SIG-M5 (cell line): ENCODE results near the gene EIF5A.
"Not testable (repeated sequence)": the region's sequence is repeated elsewhere in the genome, so short reads cannot be mapped to it uniquely, and the experiment has no call there.

ENCODE experiments used
- DNase-seq: peaks from one replicate; lab custom pipeline; 2025; lab: John Stamatoyannopoulos, UW

The EIF5A gene

GRCh38 chr17:7332600-7333069 lies 25.2 kb downstream of the EIF5A start:
- DNase-seq, result not testable (repeated sequence)

GRCh38 chr17:7334938-7335538 lies 27.6 kb downstream of the EIF5A start:
- DNase-seq, result no peak

GRCh38 chr17:7335765-7336164 lies 28.3 kb downstream of the EIF5A start:
- not testable (repeated sequence) for DNase-seq

DNA sequence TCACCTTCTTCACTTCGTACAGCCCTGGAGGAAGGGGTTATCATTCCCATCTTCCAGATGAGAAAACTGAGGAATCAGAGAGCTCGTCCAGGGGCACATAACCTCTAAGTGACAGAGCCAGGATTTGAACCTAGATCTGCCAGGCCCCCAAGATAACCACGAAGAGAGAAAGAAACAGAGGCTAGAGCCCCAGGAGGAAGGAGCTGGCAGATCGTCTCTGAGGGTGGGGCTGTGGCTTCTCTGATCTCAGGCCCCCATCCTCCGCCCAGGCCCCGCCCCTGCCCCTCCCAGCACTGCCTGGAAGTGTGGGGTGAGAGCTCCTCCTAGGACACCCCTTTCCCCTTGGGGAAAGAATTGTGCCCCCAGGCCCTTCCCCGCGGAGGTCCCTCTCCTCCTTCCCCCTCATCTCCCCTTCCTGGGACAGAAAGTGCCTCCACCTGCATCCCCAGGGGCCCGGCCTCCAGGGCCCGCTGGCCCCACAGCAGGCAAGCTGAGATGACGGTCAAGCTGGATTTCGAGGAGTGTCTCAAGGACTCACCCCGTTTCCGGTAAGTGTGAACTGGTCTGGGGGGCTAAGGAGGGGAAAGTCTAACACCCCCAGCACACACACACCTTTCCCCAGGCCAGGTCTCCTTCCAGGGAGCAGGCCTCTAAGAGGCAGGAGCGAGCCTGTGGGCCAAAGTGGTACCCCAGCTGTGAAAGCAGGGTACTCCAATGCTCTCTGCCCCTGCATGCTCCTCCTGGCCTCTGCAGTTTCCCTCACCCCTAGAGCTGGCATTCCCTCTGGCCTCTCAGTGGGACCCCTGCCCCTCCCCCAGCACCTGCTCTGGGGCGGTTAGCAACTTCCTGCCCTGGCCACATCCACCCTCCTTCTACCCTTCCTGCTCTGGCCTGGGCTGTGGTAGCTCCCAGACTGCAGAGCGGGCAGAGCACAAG lies 29.1 kb downstream of the EIF5A start, which contains the start of gene ACAP1:
Gene ACAP1 (plus strand): TSS at position 290 of the 936 bp plus-strand sequence. CDS start 206 bp downstream, at position 496.
- DNase-seq, result no peak

DNA sequence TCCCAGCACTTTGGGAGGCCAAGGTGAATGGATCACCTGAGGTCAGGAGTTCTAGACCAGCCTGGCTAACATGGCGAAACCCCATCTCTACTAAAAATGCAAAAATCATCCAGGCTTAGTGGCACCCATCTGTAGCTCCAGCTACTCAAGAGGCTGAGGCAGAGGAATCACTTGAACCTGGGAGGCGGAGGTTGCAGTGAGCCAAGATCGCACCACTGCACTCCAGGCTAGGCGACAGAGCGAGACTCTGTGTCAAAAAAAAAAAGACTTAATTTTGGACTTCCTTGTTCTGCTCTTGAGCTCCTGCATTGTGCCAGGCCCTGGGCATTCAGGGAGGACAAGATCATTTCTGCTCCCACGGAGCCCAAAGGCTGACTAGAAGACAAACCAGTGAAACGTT lies 30.2 kb downstream of the EIF5A start:
- not testable (repeated sequence) for DNase-seq

DNA sequence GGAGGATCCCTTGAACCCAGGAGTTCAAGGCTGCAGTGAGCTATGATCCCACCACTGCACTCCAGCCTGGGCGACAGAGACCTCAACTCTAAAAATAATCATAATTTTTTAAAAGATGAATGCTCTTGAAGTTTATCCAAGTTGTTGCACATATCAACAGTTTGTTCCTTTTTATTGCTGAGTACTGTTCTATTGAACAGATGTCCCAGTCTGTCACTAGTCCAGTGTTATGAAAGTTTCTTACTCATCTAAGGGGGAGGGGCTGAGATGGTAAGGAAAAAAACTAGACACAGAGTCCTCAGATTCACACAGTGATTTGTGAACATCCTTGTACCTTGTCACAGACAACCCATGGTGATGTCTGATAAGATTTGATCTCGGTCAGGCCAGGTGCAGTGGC lies 32.8 kb downstream of the EIF5A start:
- DNase-seq, result no peak

DNA sequence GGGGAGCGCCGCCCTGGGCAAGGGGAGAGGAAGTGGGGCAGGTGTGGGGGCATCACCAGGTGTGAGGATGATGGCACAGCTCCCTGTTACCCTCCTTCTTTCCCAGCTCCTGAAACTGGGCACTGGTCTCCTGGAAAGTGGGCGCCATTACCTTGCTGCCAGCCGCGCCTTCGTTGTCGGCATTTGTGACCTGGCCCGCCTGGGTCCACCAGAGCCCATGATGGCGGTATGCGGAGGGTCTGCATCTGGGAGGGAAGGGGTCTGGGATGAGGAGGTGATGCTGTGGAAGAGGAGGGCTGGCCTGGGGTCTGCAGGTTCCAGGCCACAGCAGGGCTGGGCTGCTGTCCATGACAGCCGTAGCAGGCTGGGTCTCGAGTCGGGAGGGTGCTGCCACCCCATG lies 34.4 kb downstream of the EIF5A start:
- DNase-seq, result no peak

DNA sequence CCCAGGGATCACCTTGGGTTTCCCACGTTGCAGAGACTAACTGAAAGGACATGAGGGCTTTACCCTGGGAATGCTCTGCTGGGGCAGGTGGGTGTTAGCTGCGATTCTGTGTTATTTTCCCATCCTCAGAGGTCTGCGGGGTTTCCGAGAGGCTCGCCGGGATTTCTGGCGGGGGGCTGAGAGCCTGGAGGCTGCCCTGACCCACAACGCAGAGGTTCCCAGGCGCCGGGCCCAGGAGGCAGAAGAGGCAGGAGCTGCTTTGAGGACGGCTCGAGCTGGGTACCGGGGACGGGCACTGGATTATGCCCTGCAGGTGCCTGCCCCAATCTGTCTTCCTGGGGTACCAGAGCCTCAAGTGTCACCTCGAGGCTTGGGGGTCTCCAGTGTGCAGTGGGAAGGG lies 35.8 kb downstream of the EIF5A start:
- DNase-seq, result no peak

- DNase-seq, result no peak
These were observed 39.6 kb downstream of the EIF5A start for GRCh38 chr17:7346761-7347614.

GRCh38 chr17:7347630-7348477 lies 40.4 kb downstream of the EIF5A start:
- DNase-seq, result no peak

DNA sequence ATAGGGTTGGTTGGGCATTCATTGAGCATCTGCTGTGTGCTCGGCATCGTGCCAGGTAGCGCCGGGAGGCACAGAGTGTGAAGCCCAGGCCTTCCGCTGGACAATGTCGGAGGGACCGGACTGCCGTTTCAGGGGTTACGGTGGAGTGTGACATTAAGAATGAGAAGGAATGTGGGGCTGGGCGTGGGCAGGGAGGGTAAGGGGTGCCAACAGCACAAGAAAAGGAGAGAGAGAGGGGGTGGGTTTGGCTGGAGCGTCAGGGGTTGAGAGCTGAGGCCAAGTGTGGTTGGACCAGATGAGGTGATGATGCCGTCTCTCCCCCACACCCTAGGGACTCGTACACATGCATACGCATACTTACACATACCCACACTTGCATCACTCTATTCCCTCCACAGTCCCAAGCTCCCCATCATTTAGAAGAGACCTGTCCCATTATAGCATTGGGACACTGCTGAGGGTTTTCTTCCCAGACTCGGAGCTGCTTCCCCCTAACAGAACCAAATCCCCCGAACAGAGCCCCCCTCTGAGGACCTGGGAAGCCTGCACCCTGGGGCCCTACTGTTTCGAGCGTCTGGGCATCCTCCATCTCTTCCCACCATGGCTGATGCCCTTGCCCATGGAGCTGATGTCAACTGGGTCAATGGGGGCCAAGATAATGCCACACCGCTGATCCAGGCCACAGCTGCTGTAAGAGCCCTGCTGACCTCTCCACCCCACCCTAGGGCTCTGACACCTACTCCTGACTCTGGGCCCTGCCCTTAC lies 41.2 kb downstream of the EIF5A start:
- DNase-seq, result no peak

- DNase-seq, result no peak
These were observed 44.5 kb downstream of the EIF5A start, which contains the start of gene KCTD11 for GRCh38 chr17:7351665-7352502. TSS of gene KCTD11 (plus strand) at chr17:7352162.

- DNase-seq, result no peak
These were observed 45.1 kb downstream of the EIF5A start for GRCh38 chr17:7352503-7352889.

DNA sequence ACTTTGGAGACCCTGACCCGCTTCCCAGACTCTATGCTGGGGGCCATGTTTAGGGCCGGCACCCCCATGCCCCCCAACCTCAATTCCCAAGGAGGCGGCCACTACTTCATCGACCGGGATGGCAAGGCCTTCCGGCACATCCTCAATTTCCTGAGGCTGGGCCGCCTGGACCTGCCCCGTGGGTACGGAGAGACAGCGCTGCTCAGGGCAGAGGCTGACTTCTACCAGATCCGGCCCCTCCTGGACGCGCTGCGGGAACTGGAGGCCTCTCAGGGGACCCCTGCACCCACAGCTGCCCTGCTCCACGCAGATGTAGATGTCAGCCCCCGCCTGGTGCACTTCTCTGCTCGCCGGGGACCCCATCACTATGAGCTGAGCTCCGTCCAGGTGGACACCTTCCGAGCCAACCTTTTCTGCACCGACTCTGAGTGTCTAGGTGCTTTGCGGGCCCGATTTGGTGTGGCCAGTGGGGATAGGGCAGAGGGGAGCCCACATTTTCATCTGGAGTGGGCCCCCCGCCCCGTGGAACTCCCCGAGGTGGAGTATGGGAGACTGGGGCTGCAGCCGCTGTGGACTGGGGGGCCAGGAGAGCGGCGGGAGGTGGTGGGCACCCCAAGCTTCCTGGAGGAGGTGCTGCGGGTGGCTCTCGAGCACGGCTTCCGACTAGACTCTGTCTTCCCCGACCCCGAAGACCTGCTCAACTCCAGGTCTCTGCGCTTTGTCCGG lies 45.6 kb downstream of the EIF5A start:
- no peak for DNase-seq

DNA sequence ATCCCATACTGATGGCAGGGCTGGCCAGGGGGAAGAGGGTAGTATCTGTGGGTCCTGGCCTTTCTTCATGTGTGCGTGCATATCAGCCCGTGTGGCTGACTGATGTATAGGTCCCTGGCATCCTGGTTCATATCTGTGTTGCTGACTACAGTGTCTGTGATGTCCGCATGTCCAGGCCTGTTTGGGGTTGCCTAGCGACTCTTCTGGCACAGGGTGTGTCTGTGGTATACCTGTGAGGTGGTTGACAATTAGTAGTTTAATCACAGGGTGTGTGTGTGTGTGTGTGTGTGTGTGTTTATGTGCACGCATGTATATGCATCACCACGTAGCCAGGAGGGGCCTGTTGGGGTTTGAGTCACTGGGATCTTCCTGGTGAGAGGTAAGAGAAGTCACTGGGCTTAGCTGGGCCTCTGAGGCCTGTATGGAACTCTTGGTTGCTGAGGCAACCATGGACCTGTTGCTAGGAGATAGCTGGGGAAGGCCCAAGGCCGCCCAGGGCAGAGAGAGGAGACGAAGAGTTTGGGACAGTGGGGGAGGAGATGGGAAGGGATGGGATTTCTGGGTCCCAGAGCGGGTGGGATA lies 46.9 kb downstream of the EIF5A start:
- no peak for DNase-seq

DNA sequence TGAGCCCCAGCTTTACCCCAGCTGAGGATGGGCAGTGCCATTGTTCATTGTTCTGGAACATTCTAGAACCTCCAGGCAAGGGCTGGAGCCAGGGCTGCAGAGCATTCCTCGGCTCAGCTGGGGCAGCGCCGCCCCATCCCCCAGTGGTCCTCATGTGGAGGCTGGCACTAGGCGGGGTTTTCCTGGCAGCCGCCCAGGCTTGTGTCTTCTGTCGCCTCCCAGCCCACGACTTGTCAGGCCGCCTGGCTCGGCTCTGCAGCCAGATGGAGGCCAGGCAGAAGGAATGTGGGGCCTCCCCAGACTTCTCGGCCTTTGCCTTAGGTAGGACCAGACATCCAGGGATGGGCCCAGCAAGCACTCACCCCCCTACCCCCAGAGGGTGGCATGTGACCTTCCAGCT lies 47.6 kb downstream of the EIF5A start, which contains the start of gene TMEM95:
Gene TMEM95 (plus strand): TSS at position 104 of the 400 bp plus-strand sequence. CDS start 49 bp downstream, at position 153.
- DNase-seq, result no peak

DNA sequence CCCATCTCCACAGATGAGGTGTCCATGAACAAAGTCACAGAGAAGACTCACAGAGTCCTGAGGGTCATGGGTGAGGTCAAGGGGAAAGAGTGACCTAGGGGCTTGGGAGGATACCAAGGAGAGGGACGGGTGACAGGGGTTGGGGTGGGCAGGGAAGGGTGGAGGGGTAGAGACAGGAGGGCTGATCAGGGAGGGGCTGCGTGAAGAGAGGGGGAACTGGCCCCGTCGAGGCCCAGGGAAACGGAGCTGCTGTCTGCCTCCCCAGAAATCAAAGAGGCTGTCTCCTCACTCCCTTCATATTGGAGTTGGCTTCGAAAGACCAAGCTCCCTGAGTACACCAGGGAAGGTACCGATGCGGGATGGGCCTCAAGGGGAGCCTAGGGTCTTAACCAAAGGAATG lies 48.1 kb downstream of the EIF5A start:
- DNase-seq, result no peak

GRCh38 chr17:7356072-7356549 lies 48.7 kb downstream of the EIF5A start:
- DNase-seq, result no peak
